Activated T-cell treated with anti-CD3 and anti-CD28 coated beads, Interleukin-2, amount 50 U/mL, for 4 hours (primary cell): ENCODE results near the gene SMG1. TPM values are rescaled to one million over a fixed set of nuclear protein-coding genes. Genes with fewer than 3 reads are reported as not detected.
"Not testable (repeated sequence)": the region's sequence is repeated elsewhere in the genome, so short reads cannot be mapped to it uniquely, and the experiment has no call there.

Source experiments
- ATAC-seq, 2 donors: fragments of 200-7000 bp; cut with Tn5 transposase; one replicate each; pipeline ENCODE4 v1.10.0; 2021
- DNase-seq: peaks from one replicate; pipeline ENCODE4 v3.0.0-alpha.2; 2020
- H3K27me3 Mint-ChIP-seq: one replicate; pipeline ENCODE4 v1.8.0; 2021; ENCODE audit warnings: low read depth, mixed read lengths
- H3K36me3 Mint-ChIP-seq: one replicate; pipeline ENCODE4 v1.8.0; 2022; ENCODE audit warnings: mixed read lengths; ENCODE audit not compliant: insufficient read depth
- H3K4me1 Mint-ChIP-seq: one replicate; pipeline ENCODE4 v1.8.0; 2021; ENCODE audit warnings: low read depth, mixed read lengths
- H3K4me3 Mint-ChIP-seq: one replicate; pipeline ENCODE4 v1.8.0; 2021; ENCODE audit warnings: mild to moderate bottlenecking, moderate library complexity, mixed read lengths
- H3K9me3 Mint-ChIP-seq: one replicate; pipeline ENCODE4 v1.8.0; 2021; ENCODE audit warnings: mixed read lengths
- total RNA-seq, 3 donors: library from RNA; stranded (reverse); gene quantifications; one replicate each; pipeline ENCODE4 v1.2.1, GENCODE V29; 2021

SMG1 gene
- 10 to 100 TPM; 83.7 to 94.7 (median 87.3) TPM for total RNA-seq

DNA sequence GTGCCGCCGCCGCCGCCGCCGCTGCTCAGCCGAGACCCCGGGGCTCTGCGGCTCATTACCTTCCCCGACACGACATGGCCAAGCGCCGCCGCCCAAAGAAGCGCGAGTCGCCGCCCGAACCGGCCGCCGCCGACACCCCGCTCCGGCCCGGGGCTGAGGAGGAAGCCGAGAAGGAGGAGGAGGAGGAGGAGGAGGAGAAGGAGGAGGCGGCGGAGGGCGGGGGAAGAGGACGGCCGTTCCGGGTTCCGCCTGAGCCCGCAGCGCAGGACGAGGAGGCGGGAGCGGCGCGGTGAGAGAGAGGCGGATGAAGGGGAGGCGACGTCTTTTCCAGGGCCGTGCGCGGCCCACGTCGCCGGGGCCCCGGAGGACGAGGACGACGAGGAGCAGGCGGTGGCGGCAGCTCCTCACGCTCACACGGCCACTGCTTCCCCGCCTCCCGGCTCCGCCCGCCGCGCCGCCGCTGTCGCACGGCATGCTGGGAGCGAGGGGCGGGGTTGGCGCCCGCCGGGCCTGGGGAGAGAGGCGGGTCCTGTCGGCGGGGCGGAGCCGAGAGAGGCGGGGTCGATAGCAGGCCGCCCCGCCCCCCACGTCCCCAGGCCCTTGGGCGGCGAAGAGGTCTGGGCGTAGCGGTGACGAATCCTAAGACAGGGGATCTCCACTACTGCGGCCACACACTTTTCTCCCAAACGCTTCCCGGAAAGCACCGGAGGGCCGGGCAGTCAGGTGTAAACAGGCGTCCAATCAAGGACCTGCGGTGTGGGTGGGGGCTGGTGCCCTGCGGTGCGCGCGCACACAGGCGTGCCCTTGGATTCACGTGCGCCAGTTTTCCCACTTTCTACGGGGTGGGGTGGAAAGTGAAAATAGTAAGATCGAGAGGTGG, at the start of gene SMG1:
TSS of gene SMG1 (minus strand) at position 423 of the 880 bp plus-strand sequence. CDS start at position 56, 367 bp downstream.
- not testable (repeated sequence) for H3K36me3 Mint-ChIP-seq, H3K27me3 Mint-ChIP-seq, H3K9me3 Mint-ChIP-seq
- peak; percentile 83 to 85 for ATAC-seq
- Mint-ChIP-seq H3K4me3 (peak within 1 kb of the TSS; percentile 93), H3K4me1 (peaks cover 26% of the 10 kb centered on the region)
- peak; percentile 92 for DNase-seq

DNA sequence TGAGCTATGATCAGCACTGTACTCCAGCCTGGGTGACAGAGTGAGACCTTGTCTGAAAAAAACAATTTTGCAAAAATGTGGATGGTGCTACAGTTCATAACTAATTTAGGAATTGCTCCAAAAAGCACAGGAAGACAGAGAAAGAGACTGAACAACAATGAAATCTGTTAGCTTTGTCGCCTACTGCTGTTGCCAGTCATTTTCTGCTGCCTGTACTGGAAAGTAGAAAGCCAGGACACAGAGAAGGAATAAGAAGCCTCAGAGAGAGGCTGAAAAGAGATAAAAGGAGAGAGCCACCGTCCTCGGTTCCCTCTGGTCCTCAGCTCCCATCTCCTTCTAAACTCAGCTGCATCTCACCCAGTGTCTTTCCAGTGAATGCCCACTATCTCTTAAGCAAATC, 48.9 kb upstream of the SMG1 start:
- Mint-ChIP-seq H3K27me3 (peaks cover 16% of the 10 kb centered on the region), H3K9me3 (no peaks in the 10 kb centered on the region), H3K36me3 (no peaks in the 10 kb centered on the region), H3K4me3 (no peak overlapping the region), H3K4me1 (no peaks in the 10 kb centered on the region)
- ATAC-seq (no peak), DNase-seq (no peak)

DNA sequence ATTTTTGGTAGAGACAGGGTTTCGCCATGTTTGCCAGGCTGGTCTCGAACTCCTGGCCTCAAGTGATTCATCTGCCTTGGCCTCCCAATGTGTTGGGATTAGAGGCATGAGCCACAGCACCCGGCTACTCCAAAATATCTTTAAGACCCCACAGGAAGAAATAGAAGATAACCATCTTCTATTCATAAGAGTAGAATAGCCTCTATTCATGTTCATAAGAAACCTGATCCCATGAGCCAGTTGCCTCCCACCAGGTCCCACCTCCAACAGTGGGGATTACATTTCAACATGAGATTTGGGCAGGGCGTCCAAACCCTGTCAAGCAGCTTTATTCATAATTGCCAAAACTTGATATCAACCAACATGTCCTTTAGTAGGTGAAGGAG, 43.6 kb upstream of the SMG1 start:
- ATAC-seq = no peak
- Mint-ChIP-seq H3K4me1 (peaks cover 6% of the 10 kb centered on the region), H3K27me3 (no peaks in the 10 kb centered on the region), H3K36me3 (no peaks in the 10 kb centered on the region), H3K9me3 (no peaks in the 10 kb centered on the region), H3K4me3 (no peak overlapping the region)
- no peak for DNase-seq

DNA sequence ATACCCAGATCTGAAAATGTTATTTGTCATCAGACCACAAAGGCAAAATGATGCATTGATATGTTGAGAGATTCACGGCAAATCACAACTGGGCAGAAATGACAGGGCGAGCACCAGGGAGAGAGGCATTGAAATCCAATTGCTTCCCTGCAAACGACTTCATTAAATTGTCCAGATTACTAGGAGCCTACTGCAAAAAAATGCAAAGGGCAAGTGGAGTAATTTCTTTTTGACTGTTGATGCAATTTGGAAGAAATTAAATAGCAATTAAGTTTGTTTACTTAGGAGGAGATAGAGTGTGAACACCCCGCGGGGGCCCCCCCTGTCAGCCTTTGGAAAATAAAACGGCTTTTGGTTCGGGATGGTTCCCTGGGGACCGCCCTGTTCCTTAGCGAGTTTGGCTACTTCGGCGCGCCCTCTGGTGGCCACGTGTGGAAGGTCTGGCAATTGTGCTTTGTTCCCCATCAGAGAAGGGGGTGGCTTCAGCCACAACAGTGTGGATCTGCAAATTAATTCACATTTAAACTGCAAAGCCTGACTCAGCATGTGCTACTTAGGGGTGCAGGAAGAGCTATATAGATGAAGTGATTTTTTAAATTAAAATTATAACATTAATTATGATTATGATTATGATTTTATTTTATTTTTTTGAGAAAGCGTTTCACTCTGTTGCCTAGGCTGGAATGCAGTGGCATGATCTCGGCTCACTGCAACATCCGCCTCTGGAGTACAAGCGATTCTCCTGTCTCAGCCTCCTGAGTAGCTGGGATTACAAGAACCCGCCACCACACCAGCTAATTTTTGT, 43.0 kb upstream of the SMG1 start:
- H3K36me3 Mint-ChIP-seq = no peaks in the 10 kb centered on the region
- H3K27me3 Mint-ChIP-seq = no peaks in the 10 kb centered on the region
- peak overlapping the region; percentile 53 for H3K4me3 Mint-ChIP-seq
- no peaks in the 10 kb centered on the region for H3K9me3 Mint-ChIP-seq
- peak; percentile 82 for DNase-seq
- H3K4me1 Mint-ChIP-seq = peaks cover 6% of the 10 kb centered on the region
- ATAC-seq = peak; percentile 85 to 90

DNA sequence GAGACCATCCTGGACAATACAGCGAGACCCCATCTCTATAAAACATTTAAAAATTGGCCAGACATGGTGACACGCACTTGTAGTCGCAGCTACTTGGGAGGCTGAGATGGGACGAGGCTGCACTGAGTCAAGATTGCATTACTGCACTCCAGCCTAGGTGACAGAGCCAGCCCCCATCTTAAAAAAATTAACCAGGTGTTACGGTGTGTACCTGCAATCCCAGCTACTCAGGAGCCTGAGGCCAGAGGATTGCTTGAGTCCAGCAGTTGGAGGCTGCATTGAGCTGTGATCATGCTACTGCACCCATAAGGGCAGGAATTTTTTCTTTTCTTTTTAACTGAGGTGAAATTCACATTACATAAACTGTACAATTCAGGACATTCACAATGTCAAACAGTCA, 40.6 kb upstream of the SMG1 start:
- Mint-ChIP-seq H3K36me3 (no peaks in the 10 kb centered on the region), H3K27me3 (no peaks in the 10 kb centered on the region), H3K4me3 (no peak overlapping the region), H3K9me3 (no peaks in the 10 kb centered on the region), H3K4me1 (peaks cover 6% of the 10 kb centered on the region)
- no peak for DNase-seq
- ATAC-seq = no peak

DNA sequence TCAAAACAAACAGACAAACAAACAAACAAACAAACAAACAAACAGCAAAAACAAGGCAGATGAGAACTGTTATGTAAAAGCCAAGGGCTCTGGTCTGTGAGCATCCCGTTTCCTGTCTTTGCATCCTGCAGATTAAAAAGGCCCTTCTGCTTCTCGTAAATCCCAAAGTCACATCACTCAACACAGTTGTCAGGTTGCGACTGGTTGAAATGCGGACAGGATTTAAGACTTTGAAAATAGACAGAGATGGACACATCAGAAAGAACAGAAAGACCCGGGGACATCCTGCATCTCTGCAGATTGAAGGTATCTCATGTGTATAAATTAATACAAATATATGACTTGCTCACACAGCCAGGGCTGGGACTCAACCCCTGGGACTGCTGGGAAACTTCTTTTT, 39.3 kb upstream of the SMG1 start:
- no peak for DNase-seq
- no peaks in the 10 kb centered on the region for H3K36me3 Mint-ChIP-seq
- no peaks in the 10 kb centered on the region for H3K9me3 Mint-ChIP-seq
- H3K27me3 Mint-ChIP-seq = no peaks in the 10 kb centered on the region
- H3K4me1 Mint-ChIP-seq = peaks cover 6% of the 10 kb centered on the region
- ATAC-seq = no peak
- no peak overlapping the region for H3K4me3 Mint-ChIP-seq

DNA sequence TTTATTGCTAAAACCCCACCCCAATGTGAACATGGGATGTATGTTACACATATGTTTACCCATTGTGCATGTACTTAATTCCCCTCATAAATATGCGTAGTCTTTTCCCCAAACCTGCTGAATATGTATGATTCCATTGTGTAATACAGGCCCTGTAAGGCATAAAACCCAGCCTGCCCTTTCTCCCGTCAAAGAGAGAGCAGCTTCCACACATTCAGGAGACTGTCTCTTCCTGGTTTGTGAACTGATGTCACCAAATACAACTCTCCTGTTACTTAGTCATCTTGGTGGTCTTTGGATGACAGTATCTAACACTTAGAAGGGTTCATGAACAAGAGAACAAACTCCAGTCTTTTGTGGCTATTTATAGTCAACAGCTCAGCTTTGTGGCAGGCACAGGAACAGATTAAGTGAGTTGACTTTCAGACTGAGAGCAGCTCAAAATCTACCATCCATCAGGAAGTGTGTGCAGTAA, 32.9 kb upstream of the SMG1 start:
- no peaks in the 10 kb centered on the region for H3K36me3 Mint-ChIP-seq
- DNase-seq = no peak
- peaks cover 1% of the 10 kb centered on the region for H3K4me1 Mint-ChIP-seq
- peaks cover 3% of the 10 kb centered on the region for H3K27me3 Mint-ChIP-seq
- ATAC-seq = no peak
- H3K4me3 Mint-ChIP-seq = no peak overlapping the region
- H3K9me3 Mint-ChIP-seq = no peaks in the 10 kb centered on the region

DNA sequence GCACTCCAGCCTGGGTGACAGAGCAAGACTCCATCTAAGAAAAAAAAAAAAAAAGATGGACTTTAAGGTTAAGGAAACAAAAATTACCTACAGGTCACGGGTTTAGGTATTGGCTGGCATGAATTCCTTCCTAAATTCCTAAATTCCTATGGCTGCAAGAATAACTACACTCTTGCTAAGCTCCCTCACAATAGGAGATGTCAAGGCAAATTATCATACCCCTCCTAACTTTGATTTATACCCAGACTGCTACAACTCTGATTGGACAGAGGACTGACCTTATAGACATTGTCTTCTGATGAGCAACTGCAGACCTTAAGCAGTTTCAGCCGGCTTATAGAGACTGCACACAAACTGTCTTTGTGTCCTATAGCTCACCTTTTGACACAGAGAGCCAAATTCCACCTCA, 32.4 kb upstream of the SMG1 start:
- ATAC-seq (no peak), DNase-seq (no peak)
- H3K27me3 Mint-ChIP-seq = peaks cover 3% of the 10 kb centered on the region
- no peak overlapping the region for H3K4me3 Mint-ChIP-seq
- no peaks in the 10 kb centered on the region for H3K36me3 Mint-ChIP-seq
- no peaks in the 10 kb centered on the region for H3K9me3 Mint-ChIP-seq
- peaks cover 1% of the 10 kb centered on the region for H3K4me1 Mint-ChIP-seq

DNA sequence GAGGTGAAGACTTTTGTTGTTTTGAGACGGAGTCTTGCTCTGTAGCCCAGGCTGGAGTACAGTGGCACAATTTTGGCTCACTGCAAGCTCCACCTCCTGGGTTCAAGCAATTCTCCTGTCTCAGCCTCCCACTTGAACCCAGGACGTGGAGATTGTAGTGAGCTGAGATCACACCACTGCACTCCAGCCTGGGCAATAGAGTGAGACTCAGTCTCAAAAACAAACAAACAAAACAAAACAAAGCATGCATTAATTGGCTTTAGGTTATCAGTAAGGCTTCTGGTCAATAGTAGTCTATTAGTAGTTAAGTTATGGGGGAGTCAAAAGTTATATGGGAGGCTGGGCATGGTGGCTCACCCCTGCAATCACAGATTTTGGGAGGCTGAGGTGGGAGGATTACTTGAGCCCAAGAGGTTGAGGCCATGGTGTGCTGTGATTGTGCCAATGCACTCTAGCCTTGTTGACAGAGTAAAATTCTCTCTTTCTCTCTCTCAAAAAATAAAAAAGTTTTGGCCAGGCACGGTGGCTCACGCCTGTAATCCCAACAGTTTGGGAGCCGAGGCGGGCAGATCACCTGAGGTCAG, 30.5 kb upstream of the SMG1 start:
- not testable (repeated sequence) for H3K27me3 Mint-ChIP-seq

DNA sequence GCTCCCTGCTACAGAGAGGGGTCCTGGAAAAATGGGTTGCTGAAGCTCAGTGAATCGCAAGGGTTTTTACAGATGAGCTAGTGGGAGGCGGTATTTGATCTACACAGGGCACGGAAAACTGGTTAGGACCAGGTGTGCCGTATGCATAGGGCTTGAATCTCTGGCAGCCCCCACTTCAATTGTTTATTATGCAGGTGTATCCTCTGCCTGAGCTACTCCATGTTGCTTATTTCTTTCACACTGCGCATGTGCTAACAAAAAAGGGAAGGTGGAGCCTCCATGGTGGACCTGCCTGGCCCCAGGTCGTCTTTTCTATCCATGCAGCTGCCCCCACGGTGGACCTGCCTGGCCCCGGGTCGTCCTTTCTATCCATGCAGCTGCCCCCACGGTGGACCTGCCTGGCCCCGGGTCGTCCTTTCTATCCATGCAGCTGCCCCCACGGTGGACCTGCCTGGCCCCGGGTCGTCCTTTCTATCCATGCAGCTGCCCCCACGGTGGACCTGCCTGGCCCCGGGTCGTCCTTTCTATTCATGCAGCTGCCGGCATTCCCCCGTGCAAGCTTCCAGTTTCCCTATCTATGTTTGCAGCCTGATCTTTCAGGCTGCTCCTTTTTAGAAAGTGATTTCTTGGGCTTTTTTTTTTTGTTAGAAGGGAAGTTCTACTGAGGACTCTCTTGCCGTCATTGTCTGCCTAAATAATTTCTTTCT, 29.8 kb upstream of the SMG1 start:
- ATAC-seq = peak; percentile 80 to 84
- not testable (repeated sequence) for H3K4me1 Mint-ChIP-seq
- H3K4me3 Mint-ChIP-seq = peak overlapping the region; percentile 27

More for the DNA sequence above, 30.5 kb upstream of the SMG1 start:
- ATAC-seq, H3K9me3 Mint-ChIP-seq, H3K36me3 Mint-ChIP-seq, DNase-seq, H3K4me1 Mint-ChIP-seq: not testable (repeated sequence)
- H3K4me3 Mint-ChIP-seq = peak overlapping the region; percentile 27

DNA sequence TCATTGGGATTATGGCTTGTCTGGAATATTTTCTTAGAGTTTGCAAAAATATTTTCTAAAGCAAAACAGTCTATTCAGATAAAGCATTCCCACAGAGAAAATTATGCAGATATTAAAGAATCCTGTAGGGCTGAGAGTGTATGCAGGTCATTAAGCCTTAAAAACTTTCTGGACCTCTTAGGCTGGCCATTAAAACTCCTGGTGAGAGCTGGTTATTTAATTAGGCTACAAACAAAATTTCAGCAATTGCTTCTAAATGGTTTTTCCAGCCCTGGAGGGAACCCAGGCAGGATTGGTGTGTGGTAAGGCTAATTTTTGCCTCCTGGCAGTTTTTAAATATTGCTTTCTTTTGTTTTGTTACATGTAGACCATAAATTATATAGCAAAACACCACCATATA, 27.3 kb upstream of the SMG1 start:
- Mint-ChIP-seq H3K4me1 (peaks cover 6% of the 10 kb centered on the region), H3K36me3 (no peaks in the 10 kb centered on the region), H3K9me3 (no peaks in the 10 kb centered on the region), H3K27me3 (peaks cover 3% of the 10 kb centered on the region), H3K4me3 (no peak overlapping the region)
- ATAC-seq (no peak), DNase-seq (no peak)

More for the DNA sequence above, 29.8 kb upstream of the SMG1 start:
- not testable (repeated sequence) for H3K36me3 Mint-ChIP-seq, H3K9me3 Mint-ChIP-seq, H3K27me3 Mint-ChIP-seq
- DNase-seq = peak; percentile 8

DNA sequence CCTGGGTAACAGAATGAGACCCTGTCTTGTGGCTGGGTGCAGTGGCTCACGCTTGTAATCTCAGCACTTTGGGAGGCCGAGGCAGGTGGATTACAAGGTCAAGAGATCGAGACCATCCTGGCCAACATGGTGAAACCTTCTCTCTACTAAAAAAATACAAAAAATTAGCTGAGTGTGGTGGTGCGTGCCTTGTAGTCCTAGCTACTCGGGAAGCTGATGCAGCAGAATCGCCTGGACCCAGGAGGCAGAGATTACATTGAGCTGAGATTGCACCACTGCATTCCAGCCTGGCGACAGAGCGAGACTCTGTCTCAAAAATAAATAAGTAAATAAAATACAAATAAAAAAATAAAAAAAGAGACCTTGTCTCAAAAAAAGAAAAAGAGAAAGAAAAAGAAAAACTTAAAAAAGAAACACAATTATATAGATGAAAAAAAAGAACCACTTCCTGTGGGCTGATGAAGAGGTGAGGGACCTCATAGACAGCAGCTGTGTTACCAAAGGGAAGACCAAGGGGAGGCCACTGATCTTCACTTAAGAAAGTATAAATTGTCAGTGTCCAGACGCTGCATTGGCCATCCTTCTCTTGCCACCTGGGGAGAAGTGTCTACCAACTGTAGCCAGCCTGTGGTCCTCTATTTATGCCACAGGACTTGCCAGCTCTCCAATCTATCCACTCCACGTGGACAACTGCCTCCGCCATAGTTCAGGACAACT, 24.4 kb upstream of the SMG1 start:
- Mint-ChIP-seq H3K27me3 (peaks cover 1% of the 10 kb centered on the region), H3K4me3 (no peak overlapping the region), H3K4me1 (peaks cover 16% of the 10 kb centered on the region), H3K9me3 (no peaks in the 10 kb centered on the region), H3K36me3 (no peaks in the 10 kb centered on the region)
- no peak for ATAC-seq
- DNase-seq = no peak

DNA sequence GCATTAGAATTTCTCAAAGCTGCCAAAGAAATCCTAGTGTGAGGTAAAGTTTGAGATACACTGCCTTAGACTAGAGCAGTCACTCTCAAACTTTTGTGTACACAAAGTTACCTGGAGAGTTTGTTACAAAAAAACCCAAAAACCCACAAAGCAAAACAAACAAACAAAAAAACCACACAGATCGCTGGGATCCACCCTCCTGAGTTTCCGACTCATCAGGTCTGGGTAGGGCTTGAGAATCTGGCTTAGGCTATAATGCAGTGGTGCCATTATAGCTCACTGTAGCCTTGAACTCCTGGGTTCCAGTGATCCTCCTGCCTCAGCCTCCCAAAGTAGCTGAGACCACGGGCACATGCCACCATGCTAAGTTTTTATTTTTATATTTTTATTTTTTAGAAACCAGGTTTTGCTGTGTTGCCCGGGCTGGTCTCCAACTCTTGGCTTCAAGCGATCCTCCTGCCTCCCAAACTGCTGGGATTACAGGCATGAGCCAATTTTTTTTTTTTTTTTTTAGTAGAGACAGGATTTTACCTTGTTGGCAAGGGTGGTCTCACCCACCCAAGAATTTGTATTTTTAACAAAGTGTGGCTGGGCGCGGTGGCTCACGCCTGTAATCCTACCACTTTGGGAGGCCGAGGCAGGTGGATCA, 22.3 kb upstream of the SMG1 start:
- no peak for DNase-seq
- no peaks in the 10 kb centered on the region for H3K9me3 Mint-ChIP-seq
- no peaks in the 10 kb centered on the region for H3K36me3 Mint-ChIP-seq
- no peaks in the 10 kb centered on the region for H3K27me3 Mint-ChIP-seq
- peaks cover 16% of the 10 kb centered on the region for H3K4me1 Mint-ChIP-seq
- no peak for ATAC-seq
- H3K4me3 Mint-ChIP-seq = no peak overlapping the region
